OCI-LY7 (cell line): ENCODE results near the gene DAP. TPM values are rescaled to one million over a fixed set of nuclear protein-coding genes. Genes with fewer than 3 reads are reported as not detected.

ENCODE experiments used
- BruUV-seq: library from RNA; stranded (reverse); fragments of 400-500 nt; replicated peaks from 2 replicates; lab custom pipeline; 2021; lab: Mats Ljungman, UMichigan
- CTCF ChIA-PET: fragments of 300-600 bp; sonication (Branson Sonifier 250); formaldehyde crosslinking; loops from one replicate; lab custom pipeline; 2022; ENCODE audit warnings: antibody characterized with exemption; ENCODE audit not compliant: unreplicated experiment; lab: Charles Lee
- POLR2A ChIA-PET: fragments of 300-600 bp; sonication (Branson Sonifier 250); formaldehyde crosslinking; loops from one replicate; lab custom pipeline; 2022; ENCODE audit warnings: antibody characterized with exemption; lab: Charles Lee
- DNase-seq: peaks from one replicate; pipeline ENCODE4 v3.0.0-alpha.2; 2015; ENCODE audit warnings: low spot score
- H2AFZ ChIP-seq: fragments of 200-600 bp; sonication (generic), shearing (Covaris generic); 2 replicates; pipeline ENCODE4 v1.6.1; 2014; ENCODE audit warnings: mild to moderate bottlenecking, antibody characterized with exemption, low read length, moderate library complexity
- H3K27ac ChIP-seq: fragments of 200-600 bp; sonication (generic); 2 replicates; pipeline ENCODE4 v1.5.1; 2014; ENCODE audit warnings: mixed run types, low read depth, mild to moderate bottlenecking, moderate library complexity, low read length, inconsistent platforms; ENCODE audit not compliant: poor library complexity, severe bottlenecking
- H3K36me3 ChIP-seq: fragments of 200-600 bp; sonication (generic); 2 replicates; pipeline ENCODE4 v1.6.1; 2014; ENCODE audit warnings: mild to moderate bottlenecking, antibody characterized with exemption, low read length, moderate library complexity, mixed read lengths; ENCODE audit not compliant: insufficient read depth
- H3K4me1 ChIP-seq: fragments of 200-600 bp; sonication (generic); 2 replicates; pipeline ENCODE4 v1.5.1; 2014; ENCODE audit warnings: mild to moderate bottlenecking, low read length; ENCODE audit not compliant: insufficient read depth, poor library complexity, severe bottlenecking
- H3K4me2 ChIP-seq: fragments of 200-600 bp; sonication (generic); 2 replicates; pipeline ENCODE4 v1.6.1; 2014; ENCODE audit warnings: mild to moderate bottlenecking, low read length
- H3K4me3 ChIP-seq: fragments of 200-600 bp; sonication (generic); 2 replicates; pipeline ENCODE4 v1.5.1; 2014; ENCODE audit warnings: mild to moderate bottlenecking, low read depth, low read length; ENCODE audit not compliant: poor library complexity, severe bottlenecking
- H3K79me2 ChIP-seq: fragments of 200-600 bp; sonication (generic); 2 replicates; pipeline ENCODE4 v1.6.1; 2016; ENCODE audit warnings: low read depth, mild to moderate bottlenecking, low read length, moderate library complexity, mixed read lengths; ENCODE audit not compliant: insufficient read depth
- H3K9me2 ChIP-seq: fragments of 200-600 bp; sonication (generic); 2 replicates; pipeline ENCODE4 v1.6.1; 2016; ENCODE audit warnings: mild to moderate bottlenecking, low read length, mixed read lengths; ENCODE audit not compliant: insufficient read depth
- H3K9me3 ChIP-seq: fragments of 200-600 bp; sonication (generic); 2 replicates; pipeline ENCODE4 v1.6.1; 2014; ENCODE audit warnings: mild to moderate bottlenecking, mixed run types, low read length, mixed read lengths
- H4K20me1 ChIP-seq: fragments of 200-600 bp; sonication (generic); 2 replicates; pipeline ENCODE4 v1.6.1; 2014; ENCODE audit warnings: mild to moderate bottlenecking, antibody characterized with exemption, low read length, moderate library complexity, mixed read lengths; ENCODE audit not compliant: insufficient read depth
- EZH2phosphoT487 ChIP-seq: fragments of 200-600 bp; sonication (generic); IDR thresholded peaks from 2 replicates; pipeline ENCODE4 v1.6.1; 2018; ENCODE audit warnings: low read depth, borderline replicate concordance, mild to moderate bottlenecking, mixed run types, antibody characterized with exemption, low read length, moderate library complexity, mixed read lengths
- intact Hi-C: fragments of 100-400 bp; cut with micrococcal nuclease; formaldehyde crosslinking; loops from one replicate; pipeline ENCODE4 v1.10.0; 2022; ENCODE audit not compliant: unreplicated experiment
- total RNA-seq, 2 experiments: library from RNA; depleted of rRNA in 1 of 2; stranded (reverse); fragments of >200 nt in 1 of 2; shearing (Covaris generic) in 1 of 2; gene quantifications; 2 replicates each; pipeline ENCODE4 v1.2.3, GENCODE V29; 2014 to 2022
- TF ChIP-seq, protein P1 (sequence below): fragments of 200-600 bp; sonication (generic); conservative IDR thresholded peaks from 2 replicates; pipeline ENCODE4 v1.5.1; 2014; ENCODE audit warnings: mild to moderate bottlenecking, antibody characterized with exemption, low read length, moderate library complexity, mixed read lengths

The DAP gene
- total RNA-seq, 2 experiments from 2014 or later: 21.5 to 96.1 TPM

DNA sequence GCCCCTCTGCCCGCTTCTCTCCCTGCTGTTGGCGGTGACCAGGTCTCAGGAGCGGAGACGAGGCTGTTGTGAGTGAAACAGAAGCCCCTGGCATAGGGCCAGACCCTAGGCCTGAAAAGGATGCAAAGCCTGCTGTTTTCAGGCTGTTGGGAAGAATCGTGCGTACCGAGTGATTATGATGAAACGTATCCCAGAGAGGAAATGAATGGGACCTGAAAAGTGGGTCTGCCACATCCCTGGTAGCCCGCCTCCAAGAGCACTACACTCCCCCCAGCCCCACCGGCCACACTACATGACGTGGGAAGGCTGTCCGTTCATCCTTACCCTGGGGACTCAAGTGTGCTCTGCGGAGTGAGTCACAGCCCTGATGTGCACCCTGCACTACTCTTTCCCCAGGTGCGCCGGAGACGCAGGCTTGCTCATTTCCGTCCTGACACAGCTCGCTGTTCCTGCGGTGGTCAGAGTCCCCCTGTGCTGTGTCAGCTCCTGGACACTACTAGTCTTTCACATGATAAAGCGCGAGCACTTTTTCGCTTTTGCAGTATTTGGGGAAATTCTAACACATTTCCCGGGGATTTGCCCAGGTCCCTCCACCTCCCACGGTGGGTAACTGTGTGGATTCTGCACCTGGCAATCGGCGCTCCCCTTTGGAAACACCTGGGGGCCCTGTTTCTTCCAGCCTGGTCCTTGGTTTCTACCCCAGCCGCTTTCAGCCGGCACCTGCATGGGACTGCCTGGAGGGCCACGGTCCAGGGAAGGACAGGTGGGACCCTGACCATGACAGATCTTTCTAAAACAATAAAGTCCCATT is 105.7 kb downstream of the DAP start:
- Histone ChIP-seq H4K20me1 (no peaks in the 10 kb centered on the region), H3K79me2 (no peaks in the 10 kb centered on the region), H3K4me3 (no peak overlapping the region), H3K4me1 (no peaks in the 10 kb centered on the region), H3K4me2 (no peak overlapping the region), H3K36me3 (no peaks in the 10 kb centered on the region), H3K27ac (no peak overlapping the region), H2AFZ (no peak overlapping the region), H3K9me3 (no peaks in the 10 kb centered on the region), H3K9me2 (no peaks in the 10 kb centered on the region)
- CTCF ChIA-PET: no interaction called here
- POLR2A ChIA-PET: no interaction called here
- no TSS peak for BruUV-seq
- TF ChIP-seq, protein P1, sequence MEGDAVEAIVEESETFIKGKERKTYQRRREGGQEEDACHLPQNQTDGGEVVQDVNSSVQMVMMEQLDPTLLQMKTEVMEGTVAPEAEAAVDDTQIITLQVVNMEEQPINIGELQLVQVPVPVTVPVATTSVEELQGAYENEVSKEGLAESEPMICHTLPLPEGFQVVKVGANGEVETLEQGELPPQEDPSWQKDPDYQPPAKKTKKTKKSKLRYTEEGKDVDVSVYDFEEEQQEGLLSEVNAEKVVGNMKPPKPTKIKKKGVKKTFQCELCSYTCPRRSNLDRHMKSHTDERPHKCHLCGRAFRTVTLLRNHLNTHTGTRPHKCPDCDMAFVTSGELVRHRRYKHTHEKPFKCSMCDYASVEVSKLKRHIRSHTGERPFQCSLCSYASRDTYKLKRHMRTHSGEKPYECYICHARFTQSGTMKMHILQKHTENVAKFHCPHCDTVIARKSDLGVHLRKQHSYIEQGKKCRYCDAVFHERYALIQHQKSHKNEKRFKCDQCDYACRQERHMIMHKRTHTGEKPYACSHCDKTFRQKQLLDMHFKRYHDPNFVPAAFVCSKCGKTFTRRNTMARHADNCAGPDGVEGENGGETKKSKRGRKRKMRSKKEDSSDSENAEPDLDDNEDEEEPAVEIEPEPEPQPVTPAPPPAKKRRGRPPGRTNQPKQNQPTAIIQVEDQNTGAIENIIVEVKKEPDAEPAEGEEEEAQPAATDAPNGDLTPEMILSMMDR: no peak
- TF ChIP-seq EZH2phosphoT487: no peak
- no peak for DNase-seq
- intact Hi-C loops: no loop called here

- no peak overlapping the region for H2AFZ ChIP-seq
- H3K4me1 ChIP-seq: no peaks in the 10 kb centered on the region
- intact Hi-C loops: no loop called here
- DNase-seq: no peak
- no peaks in the 10 kb centered on the region for H3K36me3 ChIP-seq
- TF ChIP-seq EZH2phosphoT487: no peak
- TF ChIP-seq, protein P1: no peak
- CTCF ChIA-PET: no interaction called here
- BruUV-seq: no TSS peak
- no peak overlapping the region for H3K27ac ChIP-seq
- POLR2A ChIA-PET: no interaction called here
- H3K9me2 ChIP-seq: no peaks in the 10 kb centered on the region
- H3K9me3 ChIP-seq: no peaks in the 10 kb centered on the region
- no peaks in the 10 kb centered on the region for H3K79me2 ChIP-seq
- no peak overlapping the region for H3K4me3 ChIP-seq
- no peak overlapping the region for H3K4me2 ChIP-seq
- no peaks in the 10 kb centered on the region for H4K20me1 ChIP-seq
Measured at GRCh38 chr5:10654566-10654965, 106.5 kb downstream of the DAP start.

DNA sequence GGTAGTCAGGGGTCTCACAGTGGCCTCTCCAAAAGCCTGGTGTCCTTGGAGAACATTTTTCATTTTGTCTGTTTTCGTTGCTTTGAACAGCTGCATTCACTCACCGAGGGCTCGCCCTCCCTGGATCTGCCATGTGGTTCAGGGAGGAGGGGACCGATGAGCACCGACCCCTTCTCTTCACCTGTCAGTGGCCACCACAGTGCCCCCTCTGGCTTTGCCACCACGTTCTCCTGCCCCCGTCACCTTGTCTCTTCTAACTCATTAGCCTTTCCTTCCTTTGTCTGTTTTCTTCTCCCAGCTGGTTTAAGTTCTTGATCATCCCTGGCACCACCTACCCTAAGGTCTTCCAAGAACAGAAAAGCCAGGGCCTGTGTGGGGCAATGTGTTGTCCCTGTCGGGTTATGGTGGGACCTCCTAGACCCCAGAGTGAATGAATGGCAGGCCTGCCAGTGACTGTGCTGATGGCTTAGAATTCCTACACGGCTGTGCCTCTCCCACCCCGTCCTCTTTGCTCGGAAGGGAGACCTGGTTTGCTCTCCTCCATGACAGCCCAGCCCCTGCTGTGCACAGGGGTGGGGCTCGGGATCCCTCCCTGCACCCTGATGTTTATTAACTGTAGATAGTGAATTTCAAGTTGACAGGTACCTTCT is 107.2 kb downstream of the DAP start:
- no peak overlapping the region for H3K4me2 ChIP-seq
- POLR2A ChIA-PET: no interaction called here
- CTCF ChIA-PET: no interaction called here
- H3K9me2 ChIP-seq: no peaks in the 10 kb centered on the region
- DNase-seq: no peak
- no peak overlapping the region for H3K4me3 ChIP-seq
- no peak overlapping the region for H3K27ac ChIP-seq
- no peaks in the 10 kb centered on the region for H3K9me3 ChIP-seq
- no peaks in the 10 kb centered on the region for H4K20me1 ChIP-seq
- no peak overlapping the region for H2AFZ ChIP-seq
- TF ChIP-seq, protein P1: no peak
- no peak for TF ChIP-seq EZH2phosphoT487
- intact Hi-C loops: no loop called here
- no peaks in the 10 kb centered on the region for H3K4me1 ChIP-seq
- no peaks in the 10 kb centered on the region for H3K36me3 ChIP-seq
- no peaks in the 10 kb centered on the region for H3K79me2 ChIP-seq
- BruUV-seq: no TSS peak
